CD4-positive, alpha-beta T cell treated with Interleukin-6 for 4 hours (primary cell): Measurements from ENCODE around the gene ZEB2.

Experiments used
- DNase-seq: peaks from one replicate; pipeline ENCODE4 v3.0.0-alpha.2; 2020; ENCODE audit warnings: mixed read lengths

The ZEB2 gene

GRCh38 chr2:144446136-144446535 is 73.8 kb downstream of the ZEB2 start:
- no peak for DNase-seq

DNA sequence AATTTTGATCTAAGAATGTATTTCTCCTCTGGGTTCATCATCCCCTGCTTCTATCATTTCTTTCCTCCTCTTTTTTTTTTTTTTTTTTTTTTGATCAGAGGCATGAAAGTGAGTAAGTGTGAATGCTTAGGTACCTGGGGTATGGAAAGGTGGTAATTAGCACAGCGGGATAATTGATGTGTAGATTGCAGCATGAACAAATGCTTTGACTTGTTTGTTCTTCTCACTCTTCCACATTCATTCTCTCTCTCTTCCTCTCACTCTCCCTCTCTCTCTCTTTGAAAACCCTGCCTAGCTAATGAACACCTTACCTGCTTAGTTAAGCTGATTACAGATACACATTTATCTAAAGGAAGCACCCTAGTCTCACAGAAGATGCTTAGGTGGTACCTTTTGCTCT is 74.7 kb downstream of the ZEB2 start:
- DNase-seq, result no peak

DNA sequence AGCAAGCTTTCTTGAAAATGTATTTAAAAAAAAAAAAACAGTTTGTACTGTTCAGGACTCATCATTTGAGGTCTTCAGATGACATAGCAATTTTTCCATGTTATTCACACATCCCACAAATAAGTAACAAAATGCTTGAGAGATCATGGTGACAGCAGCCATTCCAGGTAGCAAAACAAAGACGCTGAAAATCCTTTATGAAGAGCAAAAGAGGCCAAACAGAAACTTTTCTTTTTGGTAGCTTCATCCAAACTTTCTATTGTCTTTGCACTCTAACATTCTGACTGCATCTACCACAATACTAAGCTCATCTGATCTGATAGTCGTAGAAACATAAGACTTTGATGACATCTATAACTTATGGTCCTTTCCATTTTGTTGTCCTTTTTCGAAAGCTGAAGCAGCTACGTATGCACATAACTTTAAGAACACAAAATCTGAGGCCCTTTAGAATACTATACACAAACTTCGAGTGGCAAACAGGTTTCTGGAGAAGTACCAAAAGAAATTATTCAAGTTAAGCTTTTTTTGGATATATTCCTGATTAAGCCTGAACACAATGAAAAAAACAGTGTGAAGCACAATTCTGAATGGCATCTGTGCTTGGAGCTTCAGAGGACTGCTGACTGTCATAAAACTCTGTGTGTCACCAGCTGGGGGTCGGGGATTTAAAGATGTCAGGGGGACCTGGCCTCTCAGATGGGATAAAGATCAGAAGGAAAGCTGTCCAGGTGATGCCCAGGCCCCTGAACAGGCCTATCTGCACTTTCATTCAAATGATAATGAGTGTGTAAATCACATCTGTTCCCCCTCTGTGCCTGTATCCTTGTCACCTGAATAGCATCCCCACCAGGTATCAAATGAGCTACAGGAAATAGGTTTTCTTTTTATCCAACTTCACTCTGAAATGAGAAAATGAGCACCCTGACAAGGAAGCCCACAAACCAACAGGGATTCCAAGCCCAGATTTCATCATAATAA is 75.8 kb downstream of the ZEB2 start:
- DNase-seq, result no peak

GRCh38 chr2:144441711-144442141 is 78.2 kb downstream of the ZEB2 start:
- DNase-seq, result no peak

- DNase-seq, result no peak
Measured at GRCh38 chr2:144439993-144440392, 79.9 kb downstream of the ZEB2 start.

- no peak for DNase-seq
Measured at GRCh38 chr2:144438801-144439631, 80.9 kb downstream of the ZEB2 start.

- no peak for DNase-seq
Measured at GRCh38 chr2:144437636-144438035, 82.3 kb downstream of the ZEB2 start.

- DNase-seq, result no peak
Measured at GRCh38 chr2:144434425-144435222, 85.3 kb downstream of the ZEB2 start.

DNA sequence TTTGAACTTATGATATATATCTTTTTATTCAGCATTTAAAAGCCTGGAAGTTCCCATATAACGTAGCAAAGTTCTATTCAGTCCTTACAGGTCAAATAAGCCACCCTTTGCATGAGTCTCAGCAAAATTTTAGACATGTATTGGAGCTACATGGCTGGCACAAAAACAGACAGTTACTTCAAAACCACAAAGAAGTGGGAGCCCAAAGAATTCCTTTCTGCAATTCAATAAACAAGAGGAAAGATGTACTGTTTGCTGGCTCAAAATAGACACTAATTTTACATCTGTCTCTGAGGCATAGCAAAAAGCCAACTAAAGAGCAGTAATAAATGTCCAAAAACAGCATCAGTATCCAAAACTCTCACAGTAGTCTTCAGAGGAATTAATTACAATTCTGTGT is 87.0 kb downstream of the ZEB2 start:
- no peak for DNase-seq

GRCh38 chr2:144431998-144432397 is 87.9 kb downstream of the ZEB2 start:
- no peak for DNase-seq

- no peak for DNase-seq
Measured at GRCh38 chr2:144431392-144431783, 88.5 kb downstream of the ZEB2 start.

GRCh38 chr2:144430722-144431391 is 89.1 kb downstream of the ZEB2 start:
- DNase-seq, result no peak

- no peak for DNase-seq
Measured at GRCh38 chr2:144429396-144430112, 90.4 kb downstream of the ZEB2 start.

- no peak for DNase-seq
Measured at GRCh38 chr2:144426981-144427479, 92.9 kb downstream of the ZEB2 start.

GRCh38 chr2:144426355-144426754 is 93.6 kb downstream of the ZEB2 start:
- DNase-seq, result no peak

GRCh38 chr2:144424559-144425240 is 95.2 kb downstream of the ZEB2 start:
- no peak for DNase-seq

GRCh38 chr2:144421606-144422510 is 98.1 kb downstream of the ZEB2 start:
- DNase-seq, result no peak

DNA sequence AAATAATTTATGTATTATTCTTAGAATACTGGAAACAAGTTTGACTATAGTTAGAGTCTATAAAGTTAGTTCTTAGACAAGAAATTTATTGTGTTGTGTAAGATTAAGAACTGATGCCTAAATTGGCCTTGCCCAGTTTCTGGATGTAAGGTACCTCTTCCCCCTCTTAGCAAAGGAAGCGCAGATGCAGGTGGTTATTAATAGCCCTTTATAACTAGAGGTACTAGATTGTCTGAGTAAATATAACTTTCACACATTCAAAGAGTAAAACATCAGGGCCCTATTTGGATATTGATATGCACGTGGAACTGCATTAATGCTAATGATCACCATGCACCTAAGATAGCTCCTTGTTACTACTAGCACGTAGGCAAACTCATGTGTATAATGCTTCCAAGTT is 100.7 kb downstream of the ZEB2 start:
- no peak for DNase-seq

DNA sequence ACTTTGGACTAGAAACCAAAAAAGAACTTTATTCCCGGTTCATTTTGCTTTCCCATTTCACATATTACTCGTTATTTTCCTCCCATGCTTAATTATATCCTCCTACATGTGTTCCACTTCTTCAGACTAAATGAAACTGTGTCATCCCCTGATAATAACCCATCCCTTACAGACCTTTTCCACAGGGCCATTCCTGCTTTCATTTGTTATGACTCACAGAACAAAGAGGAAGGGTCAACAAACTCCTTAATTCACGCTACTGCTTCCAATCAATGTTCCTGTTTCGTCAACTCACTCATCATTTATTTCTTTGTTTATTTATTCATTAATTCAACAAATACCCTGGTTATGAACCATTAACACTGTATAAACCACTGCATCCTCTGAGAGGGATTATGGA is 104.5 kb downstream of the ZEB2 start:
- DNase-seq, result no peak
